ENCODE data around the gene ZNF320.
"Not testable (repeated sequence)": the region's sequence is repeated elsewhere in the genome, so short reads cannot be mapped to it uniquely, and the experiment has no call there.

Gene ZNF320

DNA sequence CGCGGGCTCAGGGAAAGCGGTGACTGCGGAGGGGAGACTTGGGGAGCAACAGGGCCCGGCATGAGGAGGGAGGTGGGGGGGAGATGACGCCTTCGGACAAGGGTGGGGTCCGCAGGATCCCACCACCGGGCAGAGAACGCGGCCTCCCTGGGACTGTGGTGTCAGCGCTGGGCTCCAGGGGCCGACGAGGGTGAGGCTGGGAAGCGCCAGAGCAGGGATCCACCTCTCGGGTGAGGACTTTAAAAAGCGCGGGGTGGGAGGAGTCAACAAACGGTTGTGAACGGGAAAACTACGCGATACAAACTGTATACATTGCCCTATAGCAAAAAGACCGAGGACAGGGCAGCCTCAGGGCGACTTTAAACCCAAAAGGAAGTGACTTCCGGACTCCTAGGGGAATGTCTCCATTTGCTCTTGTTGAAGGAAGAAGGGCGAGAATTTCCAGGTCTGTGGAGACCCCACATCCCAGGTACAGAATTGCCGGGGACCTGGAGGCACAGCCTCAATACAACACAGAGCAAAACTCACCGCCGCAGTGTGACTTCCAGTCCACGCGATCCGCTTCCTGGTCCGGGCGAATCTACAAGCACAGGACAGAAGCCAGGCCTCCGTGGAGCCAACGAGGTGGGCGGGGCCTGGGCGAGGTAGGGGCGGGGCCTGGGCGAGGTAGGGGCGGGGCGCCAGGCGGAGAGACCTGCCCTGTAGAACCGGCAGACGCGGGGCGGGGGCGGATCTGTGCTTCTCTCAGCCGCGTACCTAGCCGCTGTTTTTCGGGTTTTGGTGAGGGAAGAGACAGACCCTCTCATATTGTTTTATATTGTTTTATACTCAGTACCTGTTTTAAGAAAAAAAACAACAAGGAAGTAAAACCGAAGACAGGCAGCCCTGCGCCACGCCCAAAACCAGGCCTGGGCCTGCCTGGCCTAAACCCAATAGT, 25.7 kb upstream of the ZNF320 start, which contains the start of gene ZNF888:
ZNF888 (minus strand) TSS at position 588 of the 937 bp plus-strand sequence. CDS start 5,555 bp downstream, outside the sequence.
- DNase-seq (ENCODE audit: low read depth), result peak; percentile 78

DNA sequence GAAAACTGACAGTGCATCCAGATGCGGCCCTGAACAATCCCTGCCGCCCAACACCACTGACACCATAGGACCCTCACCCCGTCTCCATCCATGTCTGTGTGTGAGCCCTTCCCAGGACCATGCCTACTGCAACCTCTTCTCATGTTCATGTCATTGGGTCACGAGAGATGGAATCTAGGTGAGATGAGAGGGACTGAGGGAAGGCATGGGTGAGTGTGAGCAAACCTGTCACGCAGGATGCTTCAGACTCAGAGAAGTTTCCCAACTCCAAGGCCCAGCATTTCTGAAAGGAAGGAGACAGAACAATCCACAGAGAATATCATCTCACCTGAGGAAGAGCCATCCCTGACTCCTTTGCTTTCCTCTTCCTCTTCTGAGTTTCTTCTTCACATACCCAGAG, 20.1 kb upstream of the ZNF320 start:
- no peak for DNase-seq (ENCODE audit: low read depth)

DNA sequence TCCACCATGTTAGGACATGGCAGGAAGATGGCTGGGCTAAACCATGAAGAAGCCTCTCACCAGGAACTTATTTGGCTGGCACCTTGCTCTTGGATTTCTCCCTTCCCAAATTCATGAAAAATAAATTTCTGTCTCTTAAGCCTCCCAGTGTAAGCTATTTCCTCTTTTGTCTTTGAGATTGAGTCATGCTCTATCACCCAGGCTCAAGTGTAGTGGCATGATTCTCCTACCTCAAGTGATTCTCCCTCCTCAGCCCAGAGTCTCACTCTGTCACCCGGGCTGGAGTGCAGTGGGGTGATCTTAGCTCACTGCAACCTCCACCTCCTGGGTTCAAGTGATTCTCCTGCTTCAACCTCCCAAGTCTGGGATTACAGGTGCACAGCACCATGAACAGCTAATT, 13.2 kb upstream of the ZNF320 start:
- no peak for DNase-seq (ENCODE audit: low read depth)

DNA sequence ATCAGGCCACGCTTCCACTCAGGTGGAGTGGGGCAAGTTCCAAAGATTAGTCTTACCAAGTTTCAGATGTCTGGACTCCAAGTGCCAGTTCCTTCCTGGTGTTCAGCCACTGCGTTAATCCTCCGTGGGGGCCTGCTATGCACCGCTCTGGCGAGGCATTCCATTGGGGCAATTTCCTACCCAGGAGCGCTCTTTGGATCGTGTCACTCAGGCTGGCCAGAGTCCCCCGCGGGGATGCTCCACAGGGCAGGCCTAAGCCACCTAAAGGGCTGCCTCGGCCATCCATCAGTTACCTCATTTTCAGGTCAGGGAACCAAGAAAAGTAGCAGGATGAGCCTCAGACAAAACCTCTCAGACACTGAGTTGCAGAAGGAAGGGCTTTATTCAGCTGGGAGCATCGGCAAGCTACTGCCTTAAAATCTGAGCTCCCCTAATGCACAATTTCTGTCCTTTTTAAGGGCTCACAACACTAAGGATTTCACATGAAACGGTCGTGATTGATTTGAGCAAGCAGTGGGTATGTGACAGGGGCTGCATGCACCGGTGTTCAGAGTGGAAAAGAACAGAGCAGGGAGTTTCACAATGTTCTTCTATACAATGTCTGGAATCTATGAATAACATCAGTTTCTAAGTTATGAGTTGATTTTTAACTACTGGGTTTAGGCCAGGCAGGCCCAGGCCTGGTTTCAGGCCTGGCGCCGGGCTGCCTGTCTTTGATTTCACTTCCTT, 6.8 kb upstream of the ZNF320 start:
- DNase-seq (ENCODE audit: low read depth), result not testable (repeated sequence)

DNA sequence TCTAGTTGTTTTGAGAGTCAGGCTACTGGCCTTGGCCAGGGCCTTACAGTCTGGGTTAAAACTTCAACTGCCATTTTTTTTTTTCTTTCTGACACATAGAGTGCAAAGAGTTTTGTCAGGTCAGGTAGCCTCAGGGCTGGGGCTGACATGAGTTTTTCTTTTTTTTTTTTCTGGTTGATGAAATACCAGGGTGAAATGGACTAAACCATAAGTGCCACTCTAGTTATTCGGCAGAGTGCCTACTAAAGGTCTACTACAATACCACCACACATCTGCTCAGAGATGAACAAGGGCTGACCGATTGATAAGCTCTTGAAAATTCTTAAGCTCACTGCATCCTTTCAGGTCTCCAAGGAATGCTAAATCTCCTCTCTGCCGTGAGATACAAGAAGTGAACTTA, 4.4 kb upstream of the ZNF320 start:
- DNase-seq (ENCODE audit: low read depth), result no peak

DNA sequence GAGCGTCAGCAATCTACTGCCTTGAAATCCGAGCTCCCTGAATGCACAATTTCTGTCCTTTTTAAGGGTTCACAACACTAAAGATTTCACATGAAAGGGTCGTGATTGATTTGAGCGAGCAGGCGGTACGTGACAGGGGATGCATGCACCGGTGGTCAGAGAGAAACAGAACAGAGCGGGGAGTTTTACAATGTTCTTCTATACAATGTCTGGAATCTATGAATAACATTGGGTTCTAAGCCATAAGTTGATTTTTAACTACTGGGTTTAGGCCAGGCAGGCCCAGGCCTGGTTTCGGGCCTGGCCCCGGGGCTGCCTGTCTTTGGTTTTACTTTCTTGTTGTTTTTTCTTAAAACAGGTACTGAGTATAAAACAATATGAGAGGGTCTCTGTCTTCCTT, 1.2 kb upstream of the ZNF320 start:
- DNase-seq (ENCODE audit: low read depth), result not testable (repeated sequence)

DNA sequence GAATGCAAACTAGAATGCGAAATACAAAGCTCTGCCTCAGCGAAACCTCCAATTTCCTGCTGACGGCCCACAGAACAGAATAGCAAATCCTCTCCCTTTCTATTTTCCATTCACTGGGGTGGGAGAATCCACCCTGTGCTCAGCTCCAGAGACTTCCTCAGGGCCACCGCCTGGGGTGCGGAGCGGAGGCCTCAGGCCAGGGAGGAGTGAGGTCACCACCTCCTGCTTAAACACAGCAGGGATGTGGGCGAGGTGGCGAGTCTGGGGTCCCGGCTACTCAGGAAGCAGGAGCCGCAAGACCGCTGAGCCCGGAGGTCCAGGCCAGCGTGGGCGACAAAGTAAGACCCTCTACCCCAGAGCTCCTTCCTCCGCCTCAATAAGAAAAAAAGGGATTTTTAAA, 666 bp upstream of the ZNF320 start:
- DNase-seq (ENCODE audit: low read depth), result no peak

DNA sequence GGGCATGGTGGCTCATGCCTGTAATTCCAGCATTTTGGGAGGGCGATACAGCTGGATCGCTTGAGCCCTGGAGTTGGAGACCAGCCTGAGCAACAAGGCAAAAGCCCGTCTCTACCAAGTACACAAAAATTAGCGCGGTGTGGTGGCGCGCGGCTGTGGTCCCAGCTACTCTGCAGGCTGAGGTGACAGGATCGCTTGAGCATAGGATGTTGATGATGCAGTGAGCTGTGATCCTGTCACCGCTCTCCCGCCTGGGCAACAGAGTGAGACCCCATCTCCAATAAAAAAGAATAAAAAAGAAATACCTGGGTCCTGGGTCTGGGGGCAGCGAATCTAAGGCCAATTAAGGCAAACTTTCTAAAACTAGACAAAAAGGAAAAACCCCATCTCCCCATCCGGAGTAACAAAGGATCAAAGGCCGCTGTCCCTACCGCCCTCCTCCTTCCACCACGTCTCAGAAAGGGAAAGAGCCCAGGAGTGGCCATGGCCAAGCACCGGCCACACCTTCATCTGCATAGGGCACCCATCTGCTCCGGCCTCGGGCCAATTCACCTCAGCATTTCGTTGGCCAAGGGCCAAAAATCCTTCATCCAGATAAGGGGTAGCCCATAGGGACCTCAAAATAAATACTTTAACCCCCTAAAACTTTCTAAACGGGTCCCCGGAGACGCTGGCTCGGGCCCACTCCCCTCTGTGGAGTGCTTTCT, 851 bp downstream of the ZNF320 start:
- DNase-seq (ENCODE audit: low read depth), result no peak

DNA sequence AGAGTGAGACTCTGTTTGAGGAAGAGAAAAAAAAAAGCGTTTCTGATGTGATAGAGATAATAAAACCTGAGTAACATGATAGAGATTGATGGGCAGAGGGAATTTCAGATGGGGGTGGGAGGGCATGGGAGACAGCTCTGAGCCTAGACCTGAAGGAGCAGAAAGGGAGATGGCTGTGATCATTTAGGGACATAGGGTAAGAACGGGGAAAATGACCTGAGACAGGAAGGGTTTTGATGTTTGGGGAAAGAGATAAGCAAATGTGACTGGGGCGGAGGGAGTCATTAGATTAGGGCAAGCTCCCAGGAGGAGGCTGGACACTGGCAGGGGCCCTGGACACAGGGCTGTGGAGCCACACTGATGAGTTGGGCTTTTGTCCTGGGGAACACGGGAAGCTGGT, 6.1 kb downstream of the ZNF320 start:
- no peak for DNase-seq (ENCODE audit: low read depth)

DNA sequence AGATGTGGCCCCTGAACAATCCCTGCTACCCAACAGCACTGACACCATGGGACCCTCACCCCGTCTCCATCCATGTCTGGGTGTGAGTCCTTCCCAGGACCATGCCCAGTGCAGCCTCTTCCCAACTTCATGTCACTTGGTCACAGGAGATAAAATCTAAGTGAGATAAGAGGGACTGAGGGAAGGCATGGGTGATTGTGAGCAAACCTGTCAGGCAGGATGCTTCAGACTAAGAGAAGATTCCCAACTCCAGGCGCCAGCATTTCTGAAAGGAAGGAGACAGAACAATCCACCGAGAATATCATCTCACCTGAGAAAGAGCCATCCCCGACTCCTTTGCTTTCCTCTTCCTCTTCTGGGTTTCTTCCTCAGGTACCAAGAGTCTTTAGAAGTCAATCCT, 7.5 kb downstream of the ZNF320 start:
- no peak for DNase-seq (ENCODE audit: low read depth)

DNA sequence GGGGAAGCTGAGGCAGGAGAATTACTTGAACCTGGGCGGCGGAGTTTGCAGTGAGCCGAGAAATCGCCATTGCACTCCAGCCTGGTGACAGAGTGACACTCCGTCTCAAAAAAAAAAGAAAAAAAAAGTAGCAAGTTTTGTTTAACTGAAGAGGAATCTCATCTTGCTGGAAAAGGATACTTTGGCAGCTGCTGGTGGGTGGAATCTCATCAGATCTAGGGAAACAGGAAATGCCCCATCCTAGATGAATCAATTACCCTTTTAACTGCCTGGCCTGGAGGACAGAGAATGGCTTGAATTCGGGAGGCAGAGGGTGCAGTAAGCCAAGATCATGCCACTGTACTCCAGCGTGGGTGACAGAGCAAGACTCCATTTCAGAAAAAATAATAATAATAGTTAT, 8.4 kb downstream of the ZNF320 start:
- no peak for DNase-seq (ENCODE audit: low read depth)

DNA sequence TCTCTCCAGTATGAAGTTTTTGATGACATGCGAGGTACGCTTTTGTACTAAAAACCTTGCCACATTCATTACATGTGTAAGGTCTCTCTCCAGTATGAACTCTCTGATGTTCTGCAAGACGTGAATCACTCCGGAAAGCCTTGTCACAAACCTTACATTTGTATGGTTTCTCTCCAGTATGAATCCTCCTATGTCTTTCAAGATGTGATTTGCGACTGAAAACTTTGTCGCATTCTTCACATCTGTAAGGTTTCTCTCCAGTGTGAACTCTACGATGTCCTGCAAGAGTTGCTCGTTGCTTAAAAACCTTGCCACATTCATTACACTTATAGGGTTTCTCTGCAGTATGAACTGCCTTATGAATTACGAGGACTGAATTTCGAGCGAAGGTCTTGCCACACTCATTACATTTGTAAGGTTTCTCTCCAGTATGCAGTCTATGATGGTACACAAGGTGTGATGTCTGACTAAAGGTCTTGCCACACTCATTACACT, 16.5 kb downstream of the ZNF320 start:
- no peak for DNase-seq (ENCODE audit: low read depth)

DNA sequence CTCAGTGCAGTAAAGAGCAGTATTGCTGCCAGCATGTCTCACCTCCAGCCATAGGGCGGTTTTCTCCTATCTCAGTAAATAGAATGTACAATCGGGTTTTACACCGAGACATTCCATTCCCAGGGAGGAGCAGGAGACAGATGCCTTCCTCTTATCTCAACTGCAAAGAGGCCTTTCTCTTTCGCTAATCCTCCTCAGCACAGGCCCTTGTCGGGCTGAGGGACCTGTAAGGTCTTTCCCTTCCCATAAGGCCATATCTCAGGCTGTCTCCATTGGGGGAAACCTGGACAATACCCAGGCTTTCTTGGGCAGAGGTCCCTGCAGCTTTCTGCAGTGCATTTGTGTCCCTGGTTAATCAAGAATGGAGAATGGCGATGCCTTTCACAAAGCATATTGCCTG, 24.4 kb downstream of the ZNF320 start:
- DNase-seq (ENCODE audit: low read depth), result not testable (repeated sequence)

DNA sequence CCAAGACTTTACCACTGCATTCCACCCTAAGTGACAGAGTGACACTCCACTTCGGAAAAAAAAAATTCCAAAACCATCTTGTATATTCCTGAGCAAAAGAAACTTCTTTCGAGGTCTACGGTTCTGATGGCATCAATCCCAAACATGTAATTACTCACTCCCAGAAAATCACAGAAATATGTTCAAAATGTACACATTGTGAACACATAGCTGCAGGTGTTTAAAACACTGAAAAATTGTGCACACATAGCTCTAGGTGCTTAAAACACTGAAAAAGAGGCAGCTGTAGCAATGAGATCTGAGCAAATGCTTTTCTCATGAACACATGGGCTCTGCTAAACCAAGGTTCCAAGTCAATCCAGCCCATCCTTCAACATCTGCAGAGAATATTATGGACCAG, 26.0 kb downstream of the ZNF320 start:
- no peak for DNase-seq (ENCODE audit: low read depth)

DNA sequence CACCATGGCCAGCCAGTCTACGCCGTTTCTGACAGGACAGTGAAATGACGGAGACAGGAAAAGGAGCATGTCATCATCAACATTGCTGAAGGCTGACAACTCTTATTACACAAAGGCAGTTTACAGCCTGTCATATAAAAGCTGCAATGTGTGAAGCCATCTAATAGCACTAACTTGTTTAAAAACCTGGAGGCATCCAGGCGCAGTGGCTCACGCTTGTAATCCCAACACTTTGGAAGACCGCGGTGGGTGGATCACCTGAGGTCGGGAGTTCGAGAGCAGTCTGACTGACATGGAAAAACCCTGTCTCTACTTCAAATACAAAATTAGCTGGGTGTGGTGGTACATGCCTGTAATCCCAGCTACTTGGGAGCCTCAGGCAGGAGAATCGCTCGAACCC, 29.4 kb downstream of the ZNF320 start:
- not testable (repeated sequence) for DNase-seq (ENCODE audit: low read depth)

DNA sequence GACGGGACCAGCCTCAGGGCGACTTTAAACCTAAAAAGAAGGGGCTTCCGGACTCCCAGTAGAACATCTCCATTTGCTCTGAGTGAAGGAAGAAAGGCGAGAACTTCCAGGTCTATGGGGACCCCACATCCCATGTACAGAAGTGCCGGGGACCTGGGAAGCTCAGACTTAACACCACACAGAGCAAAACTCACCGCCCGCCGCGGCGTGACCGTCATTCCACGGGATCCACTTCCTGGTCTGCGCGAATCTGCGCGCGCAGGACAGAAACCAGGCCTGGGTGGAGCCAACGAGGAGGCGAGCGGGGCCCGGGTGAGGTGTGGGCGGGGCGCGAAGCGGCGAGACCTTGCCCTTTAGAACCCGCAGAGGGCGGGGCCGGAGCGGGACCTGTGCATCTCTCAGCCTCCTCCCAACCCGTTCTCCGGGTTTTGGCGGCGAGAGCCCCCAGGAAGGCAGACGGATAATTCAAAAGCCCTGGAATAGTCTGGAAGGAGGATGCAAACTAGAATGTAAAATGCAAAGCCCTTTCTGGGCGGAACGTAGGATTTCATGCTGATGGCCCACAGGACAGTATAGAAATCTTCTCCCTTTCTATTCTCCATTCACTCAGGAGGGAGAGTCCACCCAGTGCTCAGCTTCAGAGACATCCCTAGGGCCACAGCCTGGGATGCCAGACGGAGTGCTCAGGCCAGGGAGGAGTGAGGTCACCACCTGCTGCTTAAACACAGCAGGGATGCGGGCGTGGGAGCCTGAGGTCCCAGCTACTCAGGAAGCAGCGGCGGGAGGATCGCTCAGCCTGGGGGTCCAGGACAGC, 39.9 kb downstream of the ZNF320 start, which contains the start of gene ZNF468:
ZNF468 (minus strand) TSS at position 242 of the 814 bp plus-strand sequence. CDS start 3,347 bp downstream, outside the sequence.
- peak; percentile 60 for DNase-seq (ENCODE audit: low read depth)

DNA sequence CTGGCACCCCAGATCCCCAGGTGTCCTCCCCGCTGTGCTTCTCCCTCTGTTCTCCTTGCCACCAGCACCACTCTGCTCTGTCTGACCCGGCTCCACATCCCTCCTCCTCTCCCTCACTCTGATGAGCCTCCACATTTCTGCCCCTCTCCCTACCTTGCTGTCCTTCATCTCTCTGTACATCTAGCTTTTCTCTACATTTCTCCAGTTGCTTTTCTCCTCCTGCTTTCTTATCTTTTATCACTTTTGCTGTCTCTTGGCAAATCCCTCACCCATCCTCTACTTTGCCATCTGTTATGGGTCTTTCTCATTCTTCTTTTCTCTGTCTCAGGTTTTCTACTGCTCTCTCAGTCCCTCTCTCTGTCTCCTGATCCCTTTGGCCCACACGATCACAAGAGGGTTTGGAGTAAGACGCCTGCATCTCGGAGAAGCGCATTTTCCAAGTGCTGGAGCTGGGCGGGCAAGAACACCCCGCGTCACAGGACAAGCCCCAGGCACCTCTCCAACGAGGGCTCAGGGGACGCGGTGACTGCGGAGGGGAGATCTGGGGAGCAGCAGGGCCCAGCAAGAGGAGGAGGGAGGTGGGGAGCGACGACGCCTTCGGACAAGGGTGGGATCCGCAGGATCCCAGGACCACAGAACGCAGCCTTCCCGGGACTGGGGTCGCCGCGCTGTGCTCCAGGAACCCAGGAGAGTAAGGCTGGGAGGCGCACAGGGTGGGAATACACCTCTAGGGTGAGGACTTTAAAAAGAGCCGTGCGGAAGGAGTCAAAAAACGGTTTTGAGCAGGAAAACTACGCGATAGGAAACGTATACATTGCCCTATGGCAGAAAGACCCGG, 40.7 kb downstream of the ZNF320 start:
- DNase-seq (ENCODE audit: low read depth), result not testable (repeated sequence)
